ENCODE measurements around the gene RGS7BP.
"Not testable (repeated sequence)": the region's sequence is repeated elsewhere in the genome, so short reads cannot be mapped to it uniquely, and the experiment has no call there.

Gene RGS7BP

GRCh38 chr5:64530076-64530475 is 24.3 kb downstream of the RGS7BP start:
- Histone ChIP-seq H3K4me1 (no peaks in the 10 kb centered on the region), H3K27me3 (no peaks in the 10 kb centered on the region), H3K27ac (no peak overlapping the region), H4K20me1 (no peaks in the 10 kb centered on the region), H3K4me2 (no peak overlapping the region), H3K9me3 (replicated peaks in 1 of 11) (no peaks in the 10 kb centered on the region), H3K4me3 (no peak overlapping the region), H3K9ac (no peak overlapping the region), H3K36me3 (no peaks in the 10 kb centered on the region)
- no peak for TF ChIP-seq Cebpa-rat (IDR thresholded peaks at IDR 0.05)

- no peaks in the 10 kb centered on the region for H3K4me1 ChIP-seq
- H3K27ac ChIP-seq, result no peak overlapping the region
- H3K36me3 ChIP-seq, result no peaks in the 10 kb centered on the region
- H4K20me1 ChIP-seq, result no peaks in the 10 kb centered on the region
- no peaks in the 10 kb centered on the region for H3K27me3 ChIP-seq
- TF ChIP-seq Cebpa-rat (IDR thresholded peaks at IDR 0.05), result no peak
- H3K4me3 ChIP-seq, result no peak overlapping the region
- H3K9ac ChIP-seq, result no peak overlapping the region
- H3K4me2 ChIP-seq, result no peak overlapping the region
- H3K9me3 ChIP-seq (replicated peaks in 1 of 11), result no peaks in the 10 kb centered on the region
These were observed 26.4 kb downstream of the RGS7BP start for GRCh38 chr5:64532212-64532611.

GRCh38 chr5:64532657-64533056 is 26.8 kb downstream of the RGS7BP start:
- Histone ChIP-seq H3K27me3 (no peaks in the 10 kb centered on the region), H3K27ac (no peak overlapping the region), H3K4me1 (no peaks in the 10 kb centered on the region), H3K9me3 (replicated peaks in 1 of 11) (no peaks in the 10 kb centered on the region), H3K9ac (no peak overlapping the region), H3K4me2 (no peak overlapping the region), H3K36me3 (no peaks in the 10 kb centered on the region), H4K20me1 (no peaks in the 10 kb centered on the region), H3K4me3 (no peak overlapping the region)
- no peak for TF ChIP-seq Cebpa-rat (IDR thresholded peaks at IDR 0.05)

GRCh38 chr5:64534033-64534432 is 28.2 kb downstream of the RGS7BP start:
- Histone ChIP-seq H3K9me3 (replicated peaks in 1 of 11) (no peaks in the 10 kb centered on the region), H3K4me3 (no peak overlapping the region), H3K36me3 (no peaks in the 10 kb centered on the region), H3K27ac (no peak overlapping the region), H3K27me3 (no peaks in the 10 kb centered on the region), H3K4me1 (no peaks in the 10 kb centered on the region), H3K4me2 (no peak overlapping the region), H3K9ac (no peak overlapping the region), H4K20me1 (no peaks in the 10 kb centered on the region)
- no peak for TF ChIP-seq Cebpa-rat (IDR thresholded peaks at IDR 0.05)

- TF ChIP-seq Cebpa-rat (IDR thresholded peaks at IDR 0.05), result no peak
- no peaks in the 10 kb centered on the region for H4K20me1 ChIP-seq
These were observed 52.1 kb downstream of the RGS7BP start for GRCh38 chr5:64557911-64558310.

GRCh38 chr5:64558641-64559040 is 52.8 kb downstream of the RGS7BP start:
- H3K4me3 ChIP-seq, H3K36me3 ChIP-seq, H4K20me1 ChIP-seq, H3K27me3 ChIP-seq, H3K4me2 ChIP-seq, H3K27ac ChIP-seq, H3K9ac ChIP-seq, H3K4me1 ChIP-seq: not testable (repeated sequence)
- peaks cover 14 to 19% (median 15%) of the 10 kb centered on the region in 11 experiments for H3K9me3 ChIP-seq (replicated peaks in 1 of 11)

More at GRCh38 chr5:64557911-64558310, 52.1 kb downstream of the RGS7BP start:
- H3K9ac ChIP-seq, result no peak overlapping the region
- no peak overlapping the region for H3K27ac ChIP-seq
- no peak overlapping the region for H3K4me2 ChIP-seq
- H3K4me3 ChIP-seq, result no peak overlapping the region
- H3K4me1 ChIP-seq, result 0 out of 20 replicates have a peak, but pooled peaks cover 0 to 5% (median 0%) of the 10 kb centered on the region in 10 experiments
- H3K36me3 ChIP-seq, result no peaks in the 10 kb centered on the region
- H3K9me3 ChIP-seq (replicated peaks in 1 of 11), result peaks cover 14 to 19% (median 15%) of the 10 kb centered on the region in 11 experiments
- H3K27me3 ChIP-seq, result no peaks in the 10 kb centered on the region

GRCh38 chr5:64566310-64566916 is 60.6 kb downstream of the RGS7BP start:
- H3K27me3 ChIP-seq, result no peaks in the 10 kb centered on the region
- no peak overlapping the region for H3K9ac ChIP-seq
- TF ChIP-seq Cebpa-rat (IDR thresholded peaks at IDR 0.05), result no peak
- no peak overlapping the region for H3K4me2 ChIP-seq
- no peaks in the 10 kb centered on the region for H3K9me3 ChIP-seq (replicated peaks in 1 of 11)
- H3K27ac ChIP-seq, result no peak overlapping the region
- 0 out of 20 replicates have a peak, but pooled peaks cover 0 to 11% (median 0%) of the 10 kb centered on the region in 10 experiments for H3K4me1 ChIP-seq
- H3K4me3 ChIP-seq, result no peak overlapping the region
- no peaks in the 10 kb centered on the region for H3K36me3 ChIP-seq
- no peaks in the 10 kb centered on the region for H4K20me1 ChIP-seq

- Histone ChIP-seq H3K27me3 (no peaks in the 10 kb centered on the region), H4K20me1 (no peaks in the 10 kb centered on the region), H3K9me3 (replicated peaks in 1 of 11) (no peaks in the 10 kb centered on the region), H3K4me2 (no peak overlapping the region), H3K4me3 (no peak overlapping the region), H3K9ac (no peak overlapping the region), H3K27ac (no peak overlapping the region), H3K4me1 (no peaks in the 10 kb centered on the region), H3K36me3 (no peaks in the 10 kb centered on the region)
- TF ChIP-seq Cebpa-rat (IDR thresholded peaks at IDR 0.05), result no peak
These were observed 64.0 kb downstream of the RGS7BP start for GRCh38 chr5:64569858-64570257.

- Histone ChIP-seq H3K4me3 (no peak overlapping the region), H3K9me3 (replicated peaks in 1 of 11) (no peaks in the 10 kb centered on the region), H3K36me3 (no peaks in the 10 kb centered on the region), H3K9ac (no peak overlapping the region), H3K4me1 (no peaks in the 10 kb centered on the region), H3K4me2 (no peak overlapping the region), H3K27me3 (no peaks in the 10 kb centered on the region), H3K27ac (no peak overlapping the region), H4K20me1 (no peaks in the 10 kb centered on the region)
- TF ChIP-seq Cebpa-rat (IDR thresholded peaks at IDR 0.05), result no peak
These were observed 64.7 kb downstream of the RGS7BP start for GRCh38 chr5:64570395-64570996.

- H4K20me1 ChIP-seq, result no peaks in the 10 kb centered on the region
- H3K36me3 ChIP-seq, result no peaks in the 10 kb centered on the region
- no peak overlapping the region for H3K27ac ChIP-seq
- no peak overlapping the region for H3K9ac ChIP-seq
- H3K4me3 ChIP-seq, result no peak overlapping the region
- H3K4me2 ChIP-seq, result no peak overlapping the region
- no peaks in the 10 kb centered on the region for H3K4me1 ChIP-seq
- no peaks in the 10 kb centered on the region for H3K27me3 ChIP-seq
- TF ChIP-seq Cebpa-rat (IDR thresholded peaks at IDR 0.05), result no peak
- no peaks in the 10 kb centered on the region for H3K9me3 ChIP-seq (replicated peaks in 1 of 11)
These were observed 69.7 kb downstream of the RGS7BP start for GRCh38 chr5:64575561-64575960.

Data from BLaER1 treated with 17β-estradiol and CSF1 and Interleukin-3, amounts not matched to agents 10 nM and 100 nM (cell line).